Measurements from ENCODE around the gene UNC119B. TPM values are rescaled to one million over a fixed set of nuclear protein-coding genes. Genes with fewer than 3 reads are reported as not detected.

The UNC119B gene
- total and polyA plus RNA-seq, 2 of the 4 experiments (the other 2 are of a cell fraction) = 8.4 to 21.6 TPM

- Histone ChIP-seq H4K20me1 (ENCODE audit: insufficient read depth, low read length) (no peaks in the 10 kb centered on the region), H2BK120ac (ENCODE audit: low read depth, low read length) (no peak overlapping the region), H3K27ac (ENCODE audit: insufficient read depth, low read length) (no peak overlapping the region), H3K27me3 (ENCODE audit: control insufficient read depth, insufficient read depth, low read length) (peaks cover 6% of the 10 kb centered on the region; the same call in 1 of the 2 replicates), H2BK15ac (ENCODE audit: low read depth, low read length) (no peak overlapping the region), H4K8ac (ENCODE audit: low read depth in 2 of 2, low read length in 2 of 2) (no peak overlapping the region), H3K4me1 (ENCODE audit: control insufficient read depth, insufficient read depth, low read length) (no peaks in the 10 kb centered on the region), H3K56ac (ENCODE audit: extremely low read depth, insufficient read depth, low read length) (no peak overlapping the region), H2AFZ (replicated peaks; ENCODE audit: low read length, poor library complexity) (no peak overlapping the region), H3K36me3 (ENCODE audit: control insufficient read depth, insufficient read depth, low read length) (no peaks in the 10 kb centered on the region), H3K23ac (ENCODE audit: low read depth, low read length) (no peak overlapping the region), H2BK20ac (ENCODE audit: low read depth, low read length) (no peak overlapping the region), H3K9ac (ENCODE audit: low read depth, low read length) (no peak overlapping the region), H3K4me3 (ENCODE audit: insufficient read depth, low read depth, low read length) (no peak overlapping the region), H4K91ac (ENCODE audit: insufficient read depth, low read depth, low read length) (no peak overlapping the region), H3K4me2 (ENCODE audit: low read depth, low read length) (no peak overlapping the region), H4K5ac (ENCODE audit: low read depth, low read length) (no peak overlapping the region), H3K4ac (ENCODE audit: low read depth, low read length) (no peak overlapping the region), H3K18ac (ENCODE audit: low read depth, low read length) (no peak overlapping the region), H3K79me1 (ENCODE audit: low read depth in 1 of 2, low read length in 2 of 2) (no peaks in the 10 kb centered on the region), H3K9me1 (ENCODE audit: insufficient read depth, low read length) (no peaks in the 10 kb centered on the region), H2AK9ac (replicated peaks; ENCODE audit: low read depth, low read length, poor library complexity) (no peak overlapping the region), H3K14ac (replicated peaks; ENCODE audit: low read depth, low read length) (no peak overlapping the region), H2AK5ac (ENCODE audit: low read depth, low read length) (no peak overlapping the region), H2BK5ac (ENCODE audit: low read depth, low read length, poor library complexity, severe bottlenecking) (no peak overlapping the region), H3K9me3 (ENCODE audit: control insufficient read depth, insufficient read depth, low read length) (no peaks in the 10 kb centered on the region)
- intact Hi-C loops (cut with micrococcal nuclease) (no loop called here), in situ Hi-C loops (cut with MboI; ENCODE audit: low sequenced_read_pairs) (no loop called here), dilution Hi-C loops (cut with HindIII; ENCODE audit: low sequenced_read_pairs, unreplicated experiment) (no loop called here)
- POLR2A ChIA-PET (ENCODE audit: unreplicated experiment) = no interaction called here
- 100% methylated on average over 1 of the region's 6 CpGs; no CpG with 5 or more reads in 1 of the 2 experiments for WGBS, 2 experiments (ENCODE audit: extremely low coverage in 2 of 2, insufficient read length in 1 of 2)
- TF ChIP-seq POLR2A (IDR thresholded peaks at IDR 0.05; ENCODE audit: low read depth, low read length) (no peak), MXI1 (IDR thresholded peaks at IDR 0.05; ENCODE audit: borderline replicate concordance, low read depth, low read length) (no peak), RFX5 (IDR thresholded peaks at IDR 0.05; ENCODE audit: low read depth, low read length) (no peak), NFE2L2 (IDR thresholded peaks at IDR 0.05; ENCODE audit: low read depth, low read length) (no peak), MAZ (IDR thresholded peaks at IDR 0.05; ENCODE audit: borderline replicate concordance, low read depth, low read length) (no peak), CEBPB (IDR thresholded peaks at IDR 0.05; ENCODE audit: low read depth, low read length) (no peak), BHLHE40 (IDR thresholded peaks at IDR 0.05; ENCODE audit: low read depth, low read length) (no peak), FOS (IDR thresholded peaks at IDR 0.05; ENCODE audit: low read depth, low read length) (no peak), CHD1 (IDR thresholded peaks at IDR 0.05; ENCODE audit: low read depth, low read length) (no peak), ELK1 (IDR thresholded peaks at IDR 0.05; ENCODE audit: borderline replicate concordance, low read depth, low read length) (no peak), RCOR1 (IDR thresholded peaks at IDR 0.05; ENCODE audit: insufficient replicate concordance, low read length) (no peak), SMC3 (IDR thresholded peaks at IDR 0.05; ENCODE audit: low read depth, low read length) (no peak), RAD21 (IDR thresholded peaks at IDR 0.05; ENCODE audit: low read length) (no peak), MAFK (IDR thresholded peaks at IDR 0.05; ENCODE audit: low read depth, low read length) (no peak), CTCF (conservative IDR thresholded peaks at IDR 0.05; ENCODE audit: low read depth, low read length) (no peak)
- TF ChIP-seq, protein P1, sequence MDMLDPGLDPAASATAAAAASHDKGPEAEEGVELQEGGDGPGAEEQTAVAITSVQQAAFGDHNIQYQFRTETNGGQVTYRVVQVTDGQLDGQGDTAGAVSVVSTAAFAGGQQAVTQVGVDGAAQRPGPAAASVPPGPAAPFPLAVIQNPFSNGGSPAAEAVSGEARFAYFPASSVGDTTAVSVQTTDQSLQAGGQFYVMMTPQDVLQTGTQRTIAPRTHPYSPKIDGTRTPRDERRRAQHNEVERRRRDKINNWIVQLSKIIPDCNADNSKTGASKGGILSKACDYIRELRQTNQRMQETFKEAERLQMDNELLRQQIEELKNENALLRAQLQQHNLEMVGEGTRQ (IDR thresholded peaks at IDR 0.05; ENCODE audit: low read depth, low read length) = no peak
- DNase-seq (no peak), ATAC-seq (ENCODE audit: low read depth) (no peak)
- CTCF ChIA-PET = interaction anchor here (1.0 kb wide), 1 partner anchor 28 kb away, joined by 3 read pairs; no protein-coding TSS in a partner anchor
- BruUV-seq (replicated peaks) = no TSS peak
Observed at GRCh38 chr12:120674097-120674636, 36.1 kb upstream of the UNC119B start.

Data from IMR-90 (cell line).